HL-60/S4 treated with phorbol 12-myristate 13-acetate at 8.2 ng/mL for 4 days and 3 days (cell line): ENCODE data around the gene CAMK2G.
"Not testable (repeated sequence)": the region's sequence is repeated elsewhere in the genome, so short reads cannot be mapped to it uniquely, and the experiment has no call there.

Source experiments
- in situ Hi-C: fragments of 300-500 bp; cut with MboI; formaldehyde crosslinking; loops from 2 replicates; pipeline ENCODE4 v1.15.0; 2022; ENCODE audit warnings: low sequenced_read_pairs

The CAMK2G gene

GRCh38 chr10:73798927-73799560 is 75.3 kb downstream of the CAMK2G start:
- in situ Hi-C loops: no loop called here

- in situ Hi-C loops: no loop called here
These were observed 76.3 kb downstream of the CAMK2G start for GRCh38 chr10:73798087-73798486.

- in situ Hi-C loops: no loop called here
These were observed 76.9 kb downstream of the CAMK2G start for GRCh38 chr10:73797324-73798025.

GRCh38 chr10:73796766-73797165 is 77.6 kb downstream of the CAMK2G start:
- in situ Hi-C loops: no loop called here

- in situ Hi-C loops: not testable (repeated sequence)
These were observed 78.3 kb downstream of the CAMK2G start for GRCh38 chr10:73796035-73796434.

GRCh38 chr10:73795491-73795890 is 78.9 kb downstream of the CAMK2G start:
- in situ Hi-C loops: not testable (repeated sequence)

GRCh38 chr10:73793456-73793855 is 80.9 kb downstream of the CAMK2G start:
- in situ Hi-C loops: no loop called here

GRCh38 chr10:73791871-73792400 is 82.4 kb downstream of the CAMK2G start:
- in situ Hi-C loops: no loop called here

- in situ Hi-C loops: no loop called here
These were observed 83.3 kb downstream of the CAMK2G start for GRCh38 chr10:73790886-73791625.

- in situ Hi-C loops: no loop called here
These were observed 84.7 kb downstream of the CAMK2G start for GRCh38 chr10:73789659-73790055.

GRCh38 chr10:73788864-73789658 is 85.3 kb downstream of the CAMK2G start:
- in situ Hi-C loops: no loop called here

GRCh38 chr10:73787031-73787800 is 87.1 kb downstream of the CAMK2G start:
- in situ Hi-C loops: not testable (repeated sequence)

GRCh38 chr10:73786512-73786885 is 87.9 kb downstream of the CAMK2G start:
- in situ Hi-C loops: no loop called here

- in situ Hi-C loops: no loop called here
These were observed 88.4 kb downstream of the CAMK2G start for GRCh38 chr10:73785721-73786511.

- in situ Hi-C loops: no loop called here
These were observed 89.1 kb downstream of the CAMK2G start, which contains the start of gene ZSWIM8 for GRCh38 chr10:73785211-73785720. TSS of gene ZSWIM8 (plus strand) at chr10:73785606. CDS start at chr10:73785879, 273 bp downstream.

- in situ Hi-C loops: no loop called here
These were observed 91.6 kb downstream of the CAMK2G start for GRCh38 chr10:73782749-73783085.

GRCh38 chr10:73781879-73782748 is 92.2 kb downstream of the CAMK2G start, which contains the start of gene CHCHD1:
TSS of gene CHCHD1 (plus strand) at chr10:73782048. CDS start at chr10:73782076, 28 bp downstream.
- in situ Hi-C loops: no loop called here

GRCh38 chr10:73781548-73781878 is 92.8 kb downstream of the CAMK2G start:
- in situ Hi-C loops: no loop called here
